Measurements from ENCODE around the gene SIGLEC1. TPM values are rescaled to one million over a fixed set of nuclear protein-coding genes. Genes with fewer than 3 reads are reported as not detected.
A peak's percentile ranks its signal among the peaks of the same experiment; 100 is the strongest.

The SIGLEC1 gene
- total and polyA plus RNA-seq, 2 donors from 2014 or later, result 2.4 to 20.2 TPM

GRCh38 chr20:3759316-3759823, 47.0 kb upstream of the SIGLEC1 start:
- TF ChIP-seq CTCF (IDR thresholded peaks at IDR 0.05; ENCODE audit: borderline replicate concordance, extremely low read depth, insufficient read depth), result no peak
- no peak overlapping the region for H3K9ac ChIP-seq (ENCODE audit: low read length in 3 of 3)
- H3K36me3 ChIP-seq (ENCODE audit: control insufficient read depth in 2 of 3, insufficient read depth in 3 of 3, low read length in 3 of 3), result peaks cover 0 to 4% (median 0%) of the 10 kb centered on the region in 3 donors
- H3K9me3 ChIP-seq (ENCODE audit: control insufficient read depth in 2 of 3, insufficient read depth in 1 of 3, low read length in 3 of 3), result no peaks in the 10 kb centered on the region
- no peak for FAIRE-seq
- H3K4me1 ChIP-seq (ENCODE audit: control insufficient read depth in 2 of 3, insufficient read depth in 2 of 3, low read depth in 1 of 3, low read length in 3 of 3), result peaks cover 0 to 4% (median 0%) of the 10 kb centered on the region in 3 donors
- H3K27ac ChIP-seq (ENCODE audit: low read depth in 2 of 2, low read length in 2 of 2), result no peak overlapping the region
- intact Hi-C loops (cut with DNase I), result no loop called here
- no peak overlapping the region for H3K4me3 ChIP-seq (ENCODE audit: low read length in 3 of 3)
- DNase-seq, result no peak
- H3K27me3 ChIP-seq (ENCODE audit: control insufficient read depth, insufficient read depth, low read length), result no peaks in the 10 kb centered on the region

- no peak for FAIRE-seq
- no peaks in the 10 kb centered on the region for H3K27me3 ChIP-seq (ENCODE audit: control insufficient read depth, insufficient read depth, low read length)
- no peak for TF ChIP-seq CTCF (IDR thresholded peaks at IDR 0.05; ENCODE audit: borderline replicate concordance, extremely low read depth, insufficient read depth)
- no peaks in the 10 kb centered on the region for H3K9me3 ChIP-seq (ENCODE audit: control insufficient read depth in 2 of 3, insufficient read depth in 1 of 3, low read length in 3 of 3)
- no peak overlapping the region for H3K4me3 ChIP-seq (ENCODE audit: low read length in 3 of 3)
- DNase-seq, result peak in 1 of 5 donors; percentile 87
- no peak overlapping the region for H3K27ac ChIP-seq (ENCODE audit: low read depth in 2 of 2, low read length in 2 of 2)
- no peak overlapping the region for H3K9ac ChIP-seq (ENCODE audit: low read length in 3 of 3)
- H3K36me3 ChIP-seq (ENCODE audit: control insufficient read depth in 2 of 3, insufficient read depth in 3 of 3, low read length in 3 of 3), result peaks cover 0 to 4% (median 0%) of the 10 kb centered on the region in 3 donors
- intact Hi-C loops (cut with DNase I), result no loop called here
- H3K4me1 ChIP-seq (ENCODE audit: control insufficient read depth in 2 of 3, insufficient read depth in 2 of 3, low read depth in 1 of 3, low read length in 3 of 3), result no peaks in the 10 kb centered on the region
These were observed 46.2 kb upstream of the SIGLEC1 start for GRCh38 chr20:3758566-3758965.

- intact Hi-C loops (cut with DNase I), result no loop called here
- peaks cover 0 to 4% (median 0%) of the 10 kb centered on the region in 3 donors for H3K36me3 ChIP-seq (ENCODE audit: control insufficient read depth in 2 of 3, insufficient read depth in 3 of 3, low read length in 3 of 3)
- no peak for DNase-seq
These were observed 44.9 kb upstream of the SIGLEC1 start for GRCh38 chr20:3757268-3757667.

More at GRCh38 chr20:3757268-3757667, 44.9 kb upstream of the SIGLEC1 start:
- no peak for FAIRE-seq
- no peak overlapping the region for H3K4me3 ChIP-seq (ENCODE audit: low read length in 3 of 3)
- H3K4me1 ChIP-seq (ENCODE audit: control insufficient read depth in 2 of 3, insufficient read depth in 2 of 3, low read depth in 1 of 3, low read length in 3 of 3), result peaks cover 0 to 4% (median 0%) of the 10 kb centered on the region in 3 donors
- no peak overlapping the region for H3K27ac ChIP-seq (ENCODE audit: low read depth in 2 of 2, low read length in 2 of 2)
- no peaks in the 10 kb centered on the region for H3K27me3 ChIP-seq (ENCODE audit: control insufficient read depth, insufficient read depth, low read length)
- H3K9me3 ChIP-seq (ENCODE audit: control insufficient read depth in 2 of 3, insufficient read depth in 1 of 3, low read length in 3 of 3), result no peaks in the 10 kb centered on the region
- TF ChIP-seq CTCF (IDR thresholded peaks at IDR 0.05; ENCODE audit: borderline replicate concordance, extremely low read depth, insufficient read depth), result no peak
- H3K9ac ChIP-seq (ENCODE audit: low read length in 3 of 3), result no peak overlapping the region
